Tibial nerve (tissue), 4 donors: ENCODE data around the gene ZNF429. TPM values are rescaled to one million over a fixed set of nuclear protein-coding genes. Genes with fewer than 3 reads are reported as not detected.

Source experiments
- DNase-seq, 2 donors: peaks; one replicate each; pipeline ENCODE4 v3.0.0-alpha.2; 2019; ENCODE audit warnings: low spot score in 2 of 2
- H3K27ac ChIP-seq, 4 donors: fragments of 200-600 bp; sonication (generic) in 3 of 4; one replicate each; pipeline ENCODE4 v1.5.1; 2017 to 2019; ENCODE audit warnings: mild to moderate bottlenecking in 1 of 4
- H3K27me3 ChIP-seq, 2 donors: fragments of 200-600 bp; sonication (generic) in 1 of 2; one replicate each; pipeline versions ENCODE4 v1.5.1 to v1.6.0; 2017 to 2019
- H3K36me3 ChIP-seq, 3 donors: fragments of 200-600 bp; sonication (generic); one replicate each; pipeline ENCODE4 v1.5.1; 2018 to 2019
- H3K4me1 ChIP-seq, 4 donors: fragments of 200-600 bp; sonication (generic) in 3 of 4; one replicate each; pipeline ENCODE4 v1.5.1; 2017 to 2019
- H3K4me3 ChIP-seq, 4 donors: fragments of 200-600 bp; sonication (generic) in 3 of 4; one replicate each; pipeline ENCODE4 v1.5.1; 2017 to 2019; ENCODE audit warnings: mild to moderate bottlenecking in 1 of 4, moderate library complexity in 1 of 4
- H3K9me3 ChIP-seq, 4 donors: fragments of 200-600 bp; sonication (generic) in 3 of 4; one replicate each; pipeline ENCODE4 v1.5.1; 2017 to 2019
- CTCF ChIP-seq, 5 experiments: fragments of 200-600 bp in 3 of 5; fragments of 450-650 bp in 2 of 5; sonication (generic) in 3 of 5; IDR thresholded peaks; one replicate each; pipeline ENCODE4 v1.5.1; 2016 to 2019; ENCODE audit warnings: antibody characterized with exemption in 5 of 5, mild to moderate bottlenecking in 3 of 5, moderate library complexity in 2 of 5
- EP300 ChIP-seq, 2 donors: sonication (generic); formaldehyde crosslinking; IDR thresholded peaks; one replicate each; pipeline ENCODE4 v1.6.1; 2017; ENCODE audit warnings: antibody characterized with exemption in 2 of 2, mild to moderate bottlenecking in 1 of 2
- POLR2A ChIP-seq, 2 donors: fragments of 450-650 bp; IDR thresholded peaks; one replicate each; pipeline ENCODE4 v1.6.1; 2017; ENCODE audit warnings: antibody characterized with exemption in 2 of 2, mild to moderate bottlenecking in 2 of 2, moderate library complexity in 2 of 2
- WGBS, 2 donors: methylation state at CpG; one replicate each; pipeline ENCODE4 v1.1.5; 2018; 5-methylcytosine and 5-hydroxymethylcytosine counted together
- total RNA-seq, 4 donors: library from RNA; depleted of rRNA; stranded (reverse); fragments of >200 nt; gene quantifications; one replicate each; pipeline ENCODE4 v1.1.0, GENCODE V29; 2016

ZNF429 gene
- total RNA-seq: 10 to 100 TPM in 3 of 4 donors, 1 to 10 TPM in 1; 9.8 to 20.5 (median 17.2) TPM

GRCh38 chr19:21505459-21506451 is at the start of gene ZNF429:
TSS of gene ZNF429 (plus strand) at chr19:21505602. CDS start at chr19:21505772, 170 bp downstream.
- Histone ChIP-seq H3K36me3 (peaks cover 0 to 30% (median 0%) of the 10 kb centered on the region in 3 donors), H3K4me3 (peak within 1 kb of the TSS; percentile 74 to 88 (median 82)), H3K27me3 (no peaks in the 10 kb centered on the region), H3K4me1 (peaks cover 0 to 20% (median 7%) of the 10 kb centered on the region in 4 donors), H3K9me3 (no peaks in the 10 kb centered on the region), H3K27ac (peak within 1 kb of the TSS; percentile 86 to 96 (median 92))
- peak; percentile 91 to 97 for DNase-seq
- peak in 1 of 2 donors; percentile 88 for TF ChIP-seq EP300 (IDR thresholded peaks at IDR 0.05)
- TF ChIP-seq CTCF (IDR thresholded peaks at IDR 0.05): no peak
- TF ChIP-seq POLR2A (IDR thresholded peaks at IDR 0.05): peak; percentile 68 to 80
- 0 to 1% methylated on average over 24 to 30 of the region's 43 CpGs for WGBS, 2 donors

GRCh38 chr19:21460686-21461085 is 44.7 kb upstream of the ZNF429 start:
- no peak for DNase-seq
- H3K27ac ChIP-seq: no peak overlapping the region
- no peak for TF ChIP-seq CTCF (IDR thresholded peaks at IDR 0.05)
- no peak for TF ChIP-seq EP300 (IDR thresholded peaks at IDR 0.05)
- no peak for TF ChIP-seq POLR2A (IDR thresholded peaks at IDR 0.05)
- peaks cover 0 to 56% (median 4%) of the 10 kb centered on the region in 4 donors for H3K9me3 ChIP-seq
- H3K4me3 ChIP-seq: no peak overlapping the region
- no peaks in the 10 kb centered on the region for H3K27me3 ChIP-seq
- H3K4me1 ChIP-seq: no peaks in the 10 kb centered on the region
- no peaks in the 10 kb centered on the region for H3K36me3 ChIP-seq

GRCh38 chr19:21462540-21462939 is 42.9 kb upstream of the ZNF429 start:
- WGBS, 2 donors: 94 to 96% methylated on average over 16 of the region's 16 CpGs
- H3K9me3 ChIP-seq: peaks cover 0 to 51% (median 0%) of the 10 kb centered on the region in 4 donors

GRCh38 chr19:21463449-21464105 is 41.8 kb upstream of the ZNF429 start:
- H3K27me3 ChIP-seq: no peaks in the 10 kb centered on the region
- WGBS, 2 donors: 2 to 3% methylated on average over 25 to 38 of the region's 38 CpGs
- H3K9me3 ChIP-seq: peaks cover 0 to 41% (median 0%) of the 10 kb centered on the region in 4 donors
- H3K27ac ChIP-seq: no peak overlapping the region
- H3K4me3 ChIP-seq: no peak overlapping the region
- H3K36me3 ChIP-seq: no peaks in the 10 kb centered on the region
- no peak for TF ChIP-seq EP300 (IDR thresholded peaks at IDR 0.05)
- DNase-seq: no peak
- no peaks in the 10 kb centered on the region for H3K4me1 ChIP-seq

More at GRCh38 chr19:21462540-21462939, 42.9 kb upstream of the ZNF429 start:
- no peak for TF ChIP-seq EP300 (IDR thresholded peaks at IDR 0.05)
- TF ChIP-seq CTCF (IDR thresholded peaks at IDR 0.05): no peak
- no peak for TF ChIP-seq POLR2A (IDR thresholded peaks at IDR 0.05)
- Histone ChIP-seq H3K27ac (no peak overlapping the region), H3K4me3 (no peak overlapping the region), H3K4me1 (no peaks in the 10 kb centered on the region), H3K36me3 (no peaks in the 10 kb centered on the region), H3K27me3 (no peaks in the 10 kb centered on the region)
- no peak for DNase-seq

- H3K4me1 ChIP-seq: no peaks in the 10 kb centered on the region
- DNase-seq: no peak
- peaks cover 0 to 25% (median 0%) of the 10 kb centered on the region in 4 donors for H3K9me3 ChIP-seq
- H3K36me3 ChIP-seq: no peaks in the 10 kb centered on the region
- no peak overlapping the region for H3K4me3 ChIP-seq
- TF ChIP-seq EP300 (IDR thresholded peaks at IDR 0.05) (no peak), POLR2A (IDR thresholded peaks at IDR 0.05) (no peak), CTCF (IDR thresholded peaks at IDR 0.05) (no peak)
- H3K27ac ChIP-seq: no peak overlapping the region
- 75 to 77% methylated on average over 5 to 6 of the region's 8 CpGs for WGBS, 2 donors
- H3K27me3 ChIP-seq: no peaks in the 10 kb centered on the region
These were observed 38.8 kb upstream of the ZNF429 start for GRCh38 chr19:21466627-21467026.
